G401 (cell line): ENCODE results near the gene RAB14. TPM values are rescaled to one million over a fixed set of nuclear protein-coding genes. Genes with fewer than 3 reads are reported as not detected.

ENCODE experiments used
- DNase-seq: peaks from one replicate; pipeline ENCODE4 v3.0.0-alpha.2; 2015; ENCODE audit warnings: low spot score
- in situ Hi-C: cut with HindIII; loops from 2 replicates; pipeline ENCODE4 v1.10.0; 2016; ENCODE audit warnings: low sequenced_read_pairs, mixed read lengths
- total RNA-seq: library from RNA; depleted of rRNA; stranded (reverse); fragments of >200 nt; shearing (Covaris generic); gene quantifications from 2 replicates; pipeline ENCODE4 v1.2.3, GENCODE V29; 2014; rRNA removed

Gene RAB14
- total RNA-seq, result 23.8 and 32.8 TPM in 2 replicates

DNA sequence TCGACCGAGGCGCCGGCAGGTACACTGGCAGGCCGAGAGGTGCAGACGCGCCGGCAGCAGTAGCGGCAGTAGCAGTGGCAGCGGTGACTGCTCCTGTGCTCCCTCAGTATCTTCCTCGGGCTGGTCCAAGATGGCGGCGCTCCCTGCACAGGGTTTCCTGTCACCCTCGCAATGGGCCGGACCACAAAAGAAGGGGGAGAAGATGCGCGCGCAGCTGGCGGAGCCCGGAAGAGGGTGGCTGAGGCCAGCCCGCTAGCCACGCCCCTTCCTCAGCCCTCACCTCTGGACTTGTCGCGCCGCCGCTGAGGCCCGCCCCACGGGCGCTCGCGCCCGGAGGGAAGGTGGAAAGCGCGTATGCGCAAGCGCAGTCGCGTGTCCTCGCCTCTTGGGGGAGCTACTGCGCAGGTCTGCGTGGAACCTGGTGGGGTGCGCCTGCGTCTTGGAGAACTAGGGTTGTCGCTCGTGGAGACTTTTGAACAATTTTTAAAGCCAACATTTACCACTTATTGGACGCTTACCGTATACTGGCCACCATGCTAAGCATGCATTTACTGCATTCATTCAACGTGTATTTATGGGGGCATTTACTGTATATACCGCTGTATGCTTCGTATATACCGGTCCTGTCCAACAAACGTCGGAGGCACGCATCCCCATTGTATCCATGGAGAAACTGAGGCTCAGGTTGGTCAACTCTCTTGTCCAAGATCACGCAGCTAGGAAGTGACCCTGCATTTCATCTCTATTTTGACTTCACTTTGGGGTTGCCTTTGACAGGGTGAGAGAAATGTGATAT, at the start of gene RAB14:
RAB14 (minus strand) TSS at position 132 of the 796 bp plus-strand sequence. CDS start 8,457 bp downstream, outside the sequence.
- peak; percentile 98 for DNase-seq
- in situ Hi-C loops, result no loop called here

DNA sequence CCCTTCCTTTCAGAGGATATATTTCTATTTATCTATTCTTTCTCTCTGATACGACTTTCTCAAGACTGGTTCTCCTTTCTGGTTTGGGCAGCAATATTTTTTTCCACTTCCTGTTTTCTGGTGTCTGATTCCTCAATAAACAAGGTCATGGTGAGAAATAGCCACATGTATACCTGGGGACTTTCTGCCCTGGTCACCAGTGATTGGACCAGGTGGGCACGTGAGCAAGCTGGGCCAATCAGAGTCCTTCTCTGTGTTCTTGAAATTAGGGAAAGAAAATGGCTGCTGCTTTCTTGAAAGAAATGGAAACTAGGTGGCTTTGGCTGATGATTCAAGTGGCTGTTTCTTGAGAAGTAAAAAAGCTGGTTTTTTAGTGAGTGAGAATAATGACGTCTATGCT, 47.9 kb upstream of the RAB14 start:
- DNase-seq, result no peak
- in situ Hi-C loops, result no loop called here

DNA sequence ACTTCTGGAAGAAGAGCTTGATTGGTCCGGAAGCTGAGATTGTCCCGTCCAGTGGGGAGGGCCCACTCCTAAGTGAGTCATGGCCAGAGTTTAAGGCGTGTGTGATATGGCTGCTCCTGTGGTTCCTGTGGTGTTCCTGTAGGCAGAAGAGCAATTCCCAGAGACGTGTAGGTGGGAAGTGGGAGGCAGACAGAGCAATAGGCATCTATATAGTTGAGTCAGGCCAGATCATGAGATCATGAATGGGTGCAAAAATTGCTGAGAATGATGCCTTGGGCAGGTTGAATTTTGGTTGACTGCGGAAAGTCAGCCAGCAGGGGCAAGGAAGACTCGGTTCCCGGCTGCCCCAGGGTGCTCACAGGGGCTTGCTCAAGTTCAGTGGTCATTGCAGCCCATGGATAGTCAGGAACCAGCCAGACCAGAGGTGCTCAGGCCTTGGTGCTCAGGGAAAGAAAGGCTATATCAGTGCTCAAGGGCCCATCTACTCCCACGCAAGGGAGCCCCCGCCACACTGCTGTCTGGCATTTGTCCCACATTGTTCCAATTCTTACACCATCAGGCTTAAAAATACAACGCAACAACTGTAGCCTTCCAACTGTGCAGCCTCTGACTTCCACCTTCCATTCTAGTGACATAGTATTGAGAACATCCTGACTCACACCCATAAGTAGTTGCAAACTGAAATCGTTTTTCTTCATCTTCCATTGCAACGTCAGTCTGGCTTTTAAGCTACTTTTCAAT, 45.3 kb upstream of the RAB14 start:
- DNase-seq, result no peak
- in situ Hi-C loops, result no loop called here

DNA sequence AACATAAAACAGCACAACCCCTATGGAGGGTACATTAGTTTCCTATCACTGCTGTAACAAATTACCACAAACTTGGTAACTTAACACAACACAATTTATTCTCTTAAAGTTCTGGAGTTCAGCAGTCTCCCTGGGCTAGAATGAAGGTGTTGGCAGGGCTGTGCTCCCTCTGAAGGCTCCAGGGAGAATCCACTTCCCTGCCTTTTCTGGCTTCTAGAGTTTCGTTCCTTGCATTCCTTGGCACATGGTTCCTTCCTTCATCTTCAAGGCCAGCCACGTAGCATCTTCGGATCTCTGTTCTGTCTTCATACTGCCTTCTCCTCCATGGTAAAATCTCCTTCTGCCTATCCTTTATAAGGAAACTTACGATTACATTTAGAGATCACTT, 41.3 kb upstream of the RAB14 start:
- in situ Hi-C loops, result no loop called here
- DNase-seq, result no peak

DNA sequence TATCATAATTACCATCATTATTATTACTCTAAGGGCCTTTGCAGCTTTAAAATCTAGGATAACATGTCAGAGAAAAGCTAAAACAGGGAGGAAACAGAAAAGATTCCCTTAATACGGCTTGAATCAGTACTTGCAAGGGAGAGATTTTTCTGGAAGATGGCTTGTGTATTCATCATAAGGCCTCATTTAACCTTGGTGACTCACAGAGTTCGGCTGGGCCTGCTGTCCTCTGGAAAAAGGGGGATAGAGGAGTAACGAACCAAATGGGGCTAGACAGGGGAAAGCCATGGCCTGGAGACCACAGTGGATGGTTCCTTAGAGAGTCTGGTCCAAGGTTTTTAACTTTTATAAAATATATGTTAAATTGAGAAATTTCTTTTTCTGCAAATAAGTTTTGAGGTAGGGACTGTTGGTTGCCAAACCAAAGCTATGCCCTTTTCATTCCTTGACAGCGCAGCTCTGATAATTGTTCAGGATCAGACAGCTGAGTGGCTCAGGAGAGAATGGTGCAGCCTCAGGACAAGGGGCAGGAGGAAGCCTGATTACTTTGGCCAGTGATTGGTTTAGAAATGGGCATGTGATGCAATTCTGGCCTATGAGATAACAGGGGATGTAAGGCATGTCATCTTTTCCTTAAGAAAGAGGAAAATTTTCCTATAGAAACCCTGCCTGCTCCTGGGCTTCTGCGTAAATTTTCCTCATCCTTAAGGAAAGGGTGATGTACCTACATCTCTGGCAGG, 40.7 kb upstream of the RAB14 start:
- DNase-seq, result no peak
- in situ Hi-C loops, result no loop called here

DNA sequence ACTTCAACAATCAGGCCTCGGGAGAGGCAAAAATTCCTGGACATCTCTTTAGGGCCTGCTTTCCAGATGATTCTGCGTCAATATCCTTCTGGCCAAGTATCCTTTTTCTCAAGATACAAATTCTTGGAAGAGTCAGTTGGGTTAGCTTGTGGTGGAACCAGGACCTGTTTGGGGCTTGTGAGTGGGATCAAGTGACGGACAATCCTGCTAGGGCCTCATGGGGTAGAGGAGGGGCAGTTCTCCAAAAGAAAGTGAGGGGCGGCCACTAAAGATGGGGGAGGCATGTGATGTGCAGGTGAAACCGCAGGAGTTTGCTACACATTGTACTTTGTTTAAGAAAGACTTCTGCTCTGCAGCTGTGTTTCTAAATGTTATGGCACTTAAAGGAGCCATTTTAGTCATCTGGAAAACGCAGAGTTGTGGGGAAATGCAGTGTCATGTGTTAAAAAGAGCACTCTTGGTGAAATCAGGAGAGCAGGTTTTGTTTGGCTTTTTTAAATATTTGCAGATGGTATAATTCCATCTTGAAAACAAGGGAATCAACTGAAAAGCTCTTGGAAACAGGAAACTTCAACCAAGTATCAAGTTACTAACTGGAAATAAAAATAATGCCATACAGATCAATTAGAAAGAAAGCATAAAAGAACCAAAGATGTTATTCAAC, 38.9 kb upstream of the RAB14 start:
- in situ Hi-C loops, result no loop called here
- DNase-seq, result no peak

DNA sequence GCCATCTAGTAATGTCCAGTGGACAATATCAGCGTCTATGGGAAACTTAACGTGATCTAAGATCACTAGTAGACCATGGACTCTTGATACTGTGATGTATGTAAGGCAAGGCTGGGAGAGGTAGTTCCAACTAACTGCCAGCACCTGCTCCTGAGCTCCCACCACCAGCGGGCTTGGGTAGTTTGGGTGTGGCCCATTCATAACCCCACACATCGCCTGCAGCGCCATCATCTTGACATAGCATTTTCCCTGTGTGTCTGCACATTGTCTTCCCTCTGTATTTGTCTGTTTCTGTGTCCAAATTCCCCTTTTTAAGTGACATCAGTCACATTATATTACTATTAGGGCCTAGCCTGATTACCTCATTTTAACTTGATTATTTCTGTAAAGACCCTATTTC, 38.2 kb upstream of the RAB14 start:
- in situ Hi-C loops, result no loop called here
- no peak for DNase-seq

DNA sequence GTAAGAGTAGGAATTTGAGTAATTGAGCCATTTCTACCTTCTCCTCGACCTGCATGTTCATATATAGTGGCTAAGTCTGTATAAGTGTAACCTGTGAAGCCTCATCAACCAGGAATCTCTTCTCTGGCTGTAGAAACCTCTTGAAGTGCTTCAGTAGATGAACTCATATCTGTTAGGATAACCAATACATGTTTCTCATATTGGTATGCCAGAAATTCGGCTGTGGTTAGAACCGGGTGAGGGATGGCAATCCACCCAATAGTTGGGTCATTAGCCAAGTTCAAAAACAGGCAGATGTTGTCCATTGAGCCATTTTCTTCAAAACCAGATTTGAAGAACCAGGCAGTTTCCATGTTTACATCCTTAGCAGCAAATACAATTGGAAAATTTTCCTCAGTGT, 37.4 kb upstream of the RAB14 start:
- no peak for DNase-seq
- in situ Hi-C loops, result no loop called here

DNA sequence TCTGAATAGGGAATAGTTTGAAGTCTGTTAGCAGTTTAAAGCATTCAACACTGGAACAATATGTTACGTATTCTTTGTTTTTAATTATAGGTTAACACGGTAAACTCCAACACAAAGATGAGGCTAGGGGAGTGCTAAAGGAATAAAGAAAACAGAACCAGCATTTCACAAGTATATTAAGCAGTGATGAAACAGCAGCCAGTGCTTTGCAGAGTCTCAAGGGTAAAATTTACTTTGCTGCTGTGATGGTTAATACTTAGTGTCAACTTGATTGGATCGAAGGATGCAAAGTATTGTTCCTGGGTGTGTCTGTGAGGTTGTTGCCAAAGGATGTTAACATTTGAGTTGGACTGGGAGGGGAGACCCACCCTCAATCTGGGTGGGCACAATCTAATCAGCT, 36.2 kb upstream of the RAB14 start:
- in situ Hi-C loops, result no loop called here
- DNase-seq, result no peak

DNA sequence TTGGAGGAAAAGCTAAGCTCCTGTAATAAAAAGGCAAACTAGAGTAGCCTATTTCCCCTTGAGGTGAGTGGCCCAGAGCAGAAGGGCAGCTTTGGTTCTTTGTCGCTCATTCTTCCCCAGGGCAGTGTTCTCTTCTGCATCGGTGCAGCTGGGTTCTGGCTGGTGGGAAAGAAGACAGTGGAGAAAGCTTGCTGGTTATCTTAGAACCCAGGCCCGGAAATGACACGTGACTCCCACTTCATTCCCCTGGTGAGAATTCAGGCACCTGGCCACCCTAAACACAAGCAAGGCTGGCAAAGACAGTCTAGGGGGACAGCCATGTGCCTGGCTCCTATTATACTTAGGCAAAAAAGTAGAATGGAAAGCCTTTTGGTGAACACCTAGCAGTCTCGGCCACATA, 33.8 kb upstream of the RAB14 start:
- no peak for DNase-seq
- in situ Hi-C loops, result no loop called here

DNA sequence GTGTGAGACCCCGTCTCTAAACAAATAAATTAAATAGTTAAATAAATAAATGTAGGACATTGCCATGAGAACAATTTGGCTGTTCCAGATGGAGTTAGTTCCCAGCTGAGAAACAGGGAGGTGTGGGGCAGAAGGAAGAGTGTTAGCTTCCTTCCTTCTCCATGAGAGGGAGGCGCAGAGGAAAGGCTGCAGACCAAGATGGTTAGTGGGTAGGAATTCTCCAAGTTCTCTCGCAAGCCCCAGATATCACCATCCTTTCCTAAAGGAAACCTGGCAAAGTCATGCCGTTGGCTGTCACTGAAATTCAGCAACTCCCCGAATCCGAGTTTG, 33.1 kb upstream of the RAB14 start:
- in situ Hi-C loops, result no loop called here

DNA sequence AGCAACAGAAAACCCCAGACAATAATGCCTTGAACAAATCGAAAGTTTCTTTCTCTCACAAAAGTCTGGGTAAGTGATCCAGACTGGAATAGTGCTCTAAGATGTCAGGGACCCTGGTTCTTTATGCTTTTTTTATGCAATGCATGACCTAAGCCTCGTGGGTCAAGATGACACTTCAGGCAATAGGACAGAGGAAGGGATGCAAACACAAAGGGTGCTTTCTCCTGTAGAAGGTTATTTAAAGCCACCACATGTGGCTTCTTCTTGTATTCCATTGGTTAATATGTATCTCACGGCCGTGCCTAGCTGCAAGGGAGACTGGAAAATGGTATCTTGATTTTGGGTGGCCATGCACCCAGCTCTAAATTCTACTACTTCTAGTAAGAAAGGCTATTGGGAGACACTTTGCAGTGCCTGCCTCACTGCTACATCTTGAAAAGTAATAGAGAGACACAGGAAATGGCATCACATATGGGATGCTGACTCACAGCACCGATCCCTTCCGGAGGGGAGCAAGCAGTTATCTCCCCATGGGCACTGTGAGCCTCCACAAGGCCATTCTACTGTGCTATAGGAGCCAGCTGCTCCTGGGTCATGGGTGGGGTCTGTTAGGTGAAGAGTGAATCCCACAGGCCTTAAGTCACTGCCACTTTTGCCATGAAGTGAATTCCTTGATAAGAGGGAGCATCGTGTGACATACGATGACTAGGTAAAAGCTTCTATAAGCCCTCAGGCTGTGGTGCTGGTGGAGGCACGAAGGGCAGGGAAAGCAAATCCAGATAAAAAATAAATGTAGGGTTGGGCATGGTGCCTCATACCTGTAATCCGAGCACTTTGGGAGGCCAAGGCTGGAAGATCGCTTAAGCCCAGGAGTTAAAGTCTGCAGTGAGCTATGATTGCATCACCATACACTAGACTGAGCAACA, 32.5 kb upstream of the RAB14 start:
- no peak for DNase-seq
- in situ Hi-C loops, result no loop called here

More for the DNA sequence above, 33.1 kb upstream of the RAB14 start:
- no peak for DNase-seq

DNA sequence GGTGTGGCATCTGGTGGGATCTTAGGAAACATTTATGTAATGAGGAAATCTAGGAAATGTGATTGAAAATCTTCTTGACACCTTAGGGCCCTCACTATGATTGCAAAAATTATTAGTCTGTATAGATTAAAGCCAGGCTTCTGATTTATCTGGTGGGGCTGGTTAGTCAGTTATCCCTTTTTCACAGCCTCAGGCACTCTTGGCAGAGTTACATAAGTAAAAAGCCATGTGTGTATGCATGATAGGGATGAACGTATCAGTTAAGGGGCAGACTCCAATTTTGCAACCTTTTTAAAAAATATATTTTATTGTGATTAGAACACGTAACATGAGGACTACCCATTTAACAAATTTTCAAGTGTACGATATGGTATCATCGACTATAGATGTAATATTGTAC, 30.6 kb upstream of the RAB14 start:
- no peak for DNase-seq
- in situ Hi-C loops, result no loop called here

DNA sequence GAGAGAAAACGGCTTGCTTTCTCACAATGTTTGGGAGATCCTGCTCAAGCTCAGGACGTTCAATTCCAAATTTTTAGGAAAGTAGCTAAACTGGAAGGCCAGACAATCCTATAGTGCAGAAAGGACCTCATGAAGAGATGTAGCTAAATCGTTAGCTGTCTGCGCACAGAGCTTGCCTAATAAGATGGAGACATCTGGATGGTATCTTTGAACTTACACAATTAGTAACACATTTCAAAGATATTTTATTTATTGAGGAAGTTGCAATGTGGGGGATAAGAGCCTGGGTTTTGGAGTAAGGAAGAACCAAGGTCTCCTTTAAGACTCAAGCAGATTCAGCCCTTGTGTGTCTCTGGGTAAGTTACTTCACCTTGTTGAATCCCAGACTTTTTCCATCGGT, 28.6 kb upstream of the RAB14 start:
- in situ Hi-C loops, result no loop called here
- no peak for DNase-seq

DNA sequence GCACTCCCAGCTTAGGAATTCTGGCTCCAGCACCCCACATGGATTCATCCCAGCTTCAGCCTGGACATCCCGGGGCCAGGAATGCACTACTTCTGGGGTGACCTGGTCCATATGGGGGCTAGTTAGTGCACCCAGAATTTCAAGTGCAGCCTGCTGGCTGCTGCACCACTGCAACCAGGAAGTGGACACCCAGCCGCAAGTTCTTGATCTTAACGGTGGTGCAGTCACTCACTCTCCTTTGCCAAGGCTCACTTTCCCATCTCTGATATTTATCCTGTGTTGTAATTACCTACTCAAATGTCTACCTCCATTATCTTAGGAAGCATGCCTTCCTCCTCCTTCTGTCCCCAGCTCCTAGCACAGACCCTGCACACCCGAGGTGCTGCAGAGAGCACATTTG, 26.2 kb upstream of the RAB14 start:
- in situ Hi-C loops, result no loop called here

DNA sequence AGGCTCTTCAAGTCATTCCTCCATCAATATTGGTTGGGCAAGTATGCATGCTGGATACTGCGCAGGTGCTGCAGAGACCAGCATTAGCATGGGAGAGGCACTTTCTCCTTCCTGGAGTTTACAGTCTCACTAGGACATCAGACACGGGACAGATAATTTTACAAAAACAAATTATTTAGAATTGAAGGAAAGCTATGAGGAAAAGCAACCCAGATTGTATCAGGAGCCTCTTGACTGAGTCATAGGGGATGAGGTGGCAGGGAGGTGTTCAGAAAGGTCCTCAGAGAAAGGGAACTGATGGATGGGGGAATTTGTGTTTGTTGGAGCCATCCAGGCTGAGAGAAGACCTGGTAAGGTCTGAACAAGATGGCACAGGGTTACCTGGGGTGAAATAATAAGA, 24.5 kb upstream of the RAB14 start:
- in situ Hi-C loops, result no loop called here
- no peak for DNase-seq

More for the DNA sequence above, 26.2 kb upstream of the RAB14 start:
- no peak for DNase-seq

DNA sequence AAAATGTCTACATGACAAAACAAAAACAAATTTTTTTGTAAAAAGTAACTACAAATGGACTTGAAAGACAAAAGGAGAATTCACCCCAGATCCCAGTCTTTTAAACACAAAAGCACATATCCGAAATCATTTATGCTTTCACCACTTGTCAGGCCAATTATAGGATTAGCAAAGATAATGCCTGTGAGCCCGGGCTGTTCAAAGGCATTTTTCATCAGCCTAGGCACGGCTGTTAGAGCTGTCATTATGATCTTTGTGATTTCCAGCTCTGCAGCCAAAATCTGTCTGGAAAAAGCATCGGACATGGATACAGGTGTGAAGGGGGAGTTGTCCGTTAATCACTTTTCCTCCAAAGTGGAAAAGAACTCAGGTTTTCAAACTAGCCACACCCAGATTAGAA, 23.6 kb upstream of the RAB14 start:
- no peak for DNase-seq
- in situ Hi-C loops, result no loop called here

DNA sequence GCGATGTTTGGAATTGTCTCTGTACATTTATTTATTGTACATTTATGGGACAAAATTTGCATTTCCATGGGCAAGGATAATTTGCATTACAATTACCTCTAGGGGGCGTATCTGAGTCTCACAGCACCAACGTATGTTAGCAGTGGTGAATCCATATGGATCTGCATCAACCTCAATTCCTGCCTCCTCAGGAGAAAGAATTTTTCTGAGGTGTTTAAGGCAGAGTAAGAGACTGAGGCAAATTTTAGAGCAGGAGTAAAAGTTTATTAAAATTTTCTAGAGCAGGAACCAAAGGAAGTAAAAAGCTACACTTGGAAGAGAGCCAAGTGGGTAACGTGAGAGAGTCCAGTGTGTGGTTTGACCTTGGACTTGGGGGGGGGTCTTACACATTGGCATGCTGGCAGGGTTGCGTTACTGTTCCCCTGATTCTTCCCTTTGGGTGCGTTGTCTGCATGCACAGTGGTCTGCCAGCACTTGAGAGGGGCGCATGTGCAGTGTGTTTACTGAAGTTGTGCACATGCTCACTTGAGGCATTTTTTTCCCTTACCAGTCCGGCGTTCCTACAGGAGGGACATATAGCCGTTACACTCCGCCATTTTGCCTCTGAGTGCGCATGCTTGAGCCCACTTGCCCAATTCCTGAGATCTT, 21.0 kb upstream of the RAB14 start:
- peak; percentile 12 for DNase-seq
- in situ Hi-C loops, result no loop called here
